ENCODE data around the gene NXNL1. TPM values are rescaled to one million over a fixed set of nuclear protein-coding genes. Genes with fewer than 3 reads are reported as not detected.
A peak's percentile ranks its signal among the peaks of the same experiment; 100 is the strongest.

NXNL1 gene
- total RNA-seq, 1 experiment from 2014 or later = not detected

DNA sequence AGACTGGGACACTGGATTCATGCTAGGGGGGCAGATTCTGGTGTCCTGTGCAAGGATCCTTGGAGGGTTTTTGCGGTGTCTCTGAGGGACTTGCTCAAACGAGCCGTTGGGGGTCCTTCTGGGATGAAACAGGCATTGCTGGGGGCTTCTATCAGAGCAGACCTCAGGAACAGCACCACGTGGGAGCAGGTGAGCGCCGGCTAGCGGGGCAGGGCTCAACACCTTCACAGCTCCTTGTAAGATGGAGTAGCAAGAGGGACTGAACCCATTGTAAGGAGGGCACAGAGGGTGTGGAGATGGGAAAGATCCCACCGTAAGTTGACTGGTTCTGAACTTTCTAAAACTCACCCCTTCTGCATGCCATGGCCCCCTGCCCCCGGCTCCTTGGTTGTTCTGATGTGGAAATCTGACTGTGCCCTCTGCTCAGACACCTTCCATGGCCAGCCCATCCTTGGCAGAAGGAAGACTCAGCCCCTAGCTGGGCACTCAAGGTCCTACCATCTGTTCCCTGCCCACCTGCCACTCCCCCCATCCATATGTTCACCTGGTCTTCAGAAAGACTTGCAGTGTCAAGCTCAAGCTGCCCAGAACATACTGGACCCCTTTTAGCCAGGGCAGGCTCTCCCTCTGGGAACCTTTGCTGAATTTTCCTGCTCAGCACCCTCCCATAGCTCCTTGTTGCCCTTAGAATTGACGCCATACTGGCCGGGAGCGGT lies 10.8 kb upstream of the NXNL1 start:
- H3K9ac ChIP-seq (ENCODE audit: low read length) = peak overlapping the region; percentile 82
- BruUV-seq (replicated peaks) = TSS peak; percentile 47
- H4K20me1 ChIP-seq (ENCODE audit: insufficient read depth) = no peaks in the 10 kb centered on the region
- peaks cover 51 to 80% of the 10 kb centered on the region in 2 experiments for H3K4me1 ChIP-seq (ENCODE audit: control insufficient read depth in 1 of 2, insufficient read depth in 2 of 2, low read length in 2 of 2)
- intact Hi-C loops (cut with micrococcal nuclease) = no loop called here
- no peaks in the 10 kb centered on the region for H3K36me3 ChIP-seq (ENCODE audit: control insufficient read depth in 1 of 2, insufficient read depth in 2 of 2, low read length in 2 of 2)
- H3K9me3 ChIP-seq (ENCODE audit: control insufficient read depth in 1 of 2, insufficient read depth in 1 of 2, low read depth in 1 of 2, low read length in 2 of 2) = no peaks in the 10 kb centered on the region
- ChIA-PET CTCF (interaction anchor here (1.1 kb wide), 1 partner anchor 31 kb away, joined by 3 read pairs; no protein-coding TSS in a partner anchor), RAD21 (ENCODE audit: low non-redundant PET in 1 of 2, low total read pairs in 2 of 2, uncharacterized antibody in 2 of 2, unreplicated experiment in 2 of 2) (interaction anchor here in 1 of 2 experiments (0.6 kb wide), 1 partner anchor 215 kb away, joined by 4 read pairs; no protein-coding TSS in a partner anchor), POLR2A (interaction anchor here (0.6 to 1.3 kb wide), 4 partner anchors 66 to 371 kb away, joined by 3 to 4 read pairs (median 4); partner anchors contain the start of gene BST2)
- TF ChIP-seq POLR2A (IDR thresholded peaks at IDR 0.05; ENCODE audit: borderline replicate concordance, extremely low read depth, insufficient read depth, insufficient read length) (no peak), SIN3A (IDR thresholded peaks at IDR 0.05; ENCODE audit: low read depth) (no peak)
- TF ChIP-seq, protein P1, sequence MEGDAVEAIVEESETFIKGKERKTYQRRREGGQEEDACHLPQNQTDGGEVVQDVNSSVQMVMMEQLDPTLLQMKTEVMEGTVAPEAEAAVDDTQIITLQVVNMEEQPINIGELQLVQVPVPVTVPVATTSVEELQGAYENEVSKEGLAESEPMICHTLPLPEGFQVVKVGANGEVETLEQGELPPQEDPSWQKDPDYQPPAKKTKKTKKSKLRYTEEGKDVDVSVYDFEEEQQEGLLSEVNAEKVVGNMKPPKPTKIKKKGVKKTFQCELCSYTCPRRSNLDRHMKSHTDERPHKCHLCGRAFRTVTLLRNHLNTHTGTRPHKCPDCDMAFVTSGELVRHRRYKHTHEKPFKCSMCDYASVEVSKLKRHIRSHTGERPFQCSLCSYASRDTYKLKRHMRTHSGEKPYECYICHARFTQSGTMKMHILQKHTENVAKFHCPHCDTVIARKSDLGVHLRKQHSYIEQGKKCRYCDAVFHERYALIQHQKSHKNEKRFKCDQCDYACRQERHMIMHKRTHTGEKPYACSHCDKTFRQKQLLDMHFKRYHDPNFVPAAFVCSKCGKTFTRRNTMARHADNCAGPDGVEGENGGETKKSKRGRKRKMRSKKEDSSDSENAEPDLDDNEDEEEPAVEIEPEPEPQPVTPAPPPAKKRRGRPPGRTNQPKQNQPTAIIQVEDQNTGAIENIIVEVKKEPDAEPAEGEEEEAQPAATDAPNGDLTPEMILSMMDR (IDR thresholded peaks at IDR 0.05 in 2 of 3, conservative IDR thresholded peaks at IDR 0.05 in 1 of 3; ENCODE audit: borderline replicate concordance in 1 of 3, insufficient read depth in 1 of 3, low read depth in 2 of 3, low read length in 2 of 3) = no peak
- TF ChIP-seq, protein P2, sequence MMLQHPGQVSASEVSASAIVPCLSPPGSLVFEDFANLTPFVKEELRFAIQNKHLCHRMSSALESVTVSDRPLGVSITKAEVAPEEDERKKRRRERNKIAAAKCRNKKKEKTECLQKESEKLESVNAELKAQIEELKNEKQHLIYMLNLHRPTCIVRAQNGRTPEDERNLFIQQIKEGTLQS (IDR thresholded peaks at IDR 0.05) = no peak
- peak overlapping the region; percentile 98 for H3K4me2 ChIP-seq (ENCODE audit: low read length)
- no peaks in the 10 kb centered on the region for H3K9me2 ChIP-seq (ENCODE audit: insufficient read depth)
- DNase-seq (ENCODE audit: low read depth, low spot score) = no peak
- ATAC-seq = no peak
- no peaks in the 10 kb centered on the region for H3K27me3 ChIP-seq (ENCODE audit: insufficient read depth, low read length)
- H3K79me2 ChIP-seq (ENCODE audit: insufficient read depth, low read length) = peaks cover 10% of the 10 kb centered on the region; the same call in 1 of the 2 replicates
- H3K27ac ChIP-seq (ENCODE audit: low read depth, low read length) = no peak overlapping the region
- H2AFZ ChIP-seq (ENCODE audit: low read depth, low read length, poor library complexity, severe bottlenecking) = no peak overlapping the region
- peak overlapping the region; percentile 66 to 78 for H3K4me3 ChIP-seq (replicated peaks in 1 of 2; ENCODE audit: low read depth in 1 of 2, low read length in 2 of 2)
